ENCODE data around the gene RNF144B. TPM values are rescaled to one million over a fixed set of nuclear protein-coding genes. Genes with fewer than 3 reads are reported as not detected.

The RNF144B gene
- total and polyA plus RNA-seq, 2 donors (not counting 1 experiment from before 2014, with no cell fraction given) = 0.61 to 0.83 TPM

GRCh38 chr6:18347866-18348265 lies 39.3 kb upstream of the RNF144B start:
- H2AFZ ChIP-seq (ENCODE audit: low read length) = no peak overlapping the region
- H3K79me2 ChIP-seq (ENCODE audit: control insufficient read depth, insufficient read depth, low read length) = no peaks in the 10 kb centered on the region
- H3K4me3 ChIP-seq (replicated peaks in 1 of 4; ENCODE audit: control extremely low read depth in 1 of 4, insufficient read depth in 1 of 4, low read depth in 3 of 4, low read length in 4 of 4) = no peak overlapping the region
- no peaks in the 10 kb centered on the region for H4K20me1 ChIP-seq (ENCODE audit: control insufficient read depth, extremely low read depth, insufficient read depth, low read length)
- H3K9ac ChIP-seq (ENCODE audit: insufficient read depth, low read length) = no peak overlapping the region
- no peaks in the 10 kb centered on the region for H3K9me3 ChIP-seq (ENCODE audit: control insufficient read depth, insufficient read depth, low read depth, low read length)
- no peak overlapping the region for H3K27ac ChIP-seq (ENCODE audit: insufficient read depth, low read length)
- H3K4me1 ChIP-seq (ENCODE audit: control insufficient read depth, extremely low read depth, insufficient read depth, low read length) = no peaks in the 10 kb centered on the region
- no peak for DNase-seq (ENCODE audit: low read depth in 2 of 2)
- TF ChIP-seq CTCF (conservative IDR thresholded peaks at IDR 0.05 in 1 of 2, IDR thresholded peaks at IDR 0.05 in 1 of 2; ENCODE audit: low read depth in 1 of 2, low read length in 2 of 2) (no peak), EZH2 (IDR thresholded peaks at IDR 0.05; ENCODE audit: low read length, missing control alignments) (no peak)
- no peaks in the 10 kb centered on the region for H3K27me3 ChIP-seq (ENCODE audit: control insufficient read depth, insufficient read depth, low read length)
- no peaks in the 10 kb centered on the region for H3K36me3 ChIP-seq (ENCODE audit: control insufficient read depth, insufficient read depth, low read length)
- no peak overlapping the region for H3K4me2 ChIP-seq (ENCODE audit: extremely low read depth, insufficient read depth, low read length)

- H3K9me3 ChIP-seq (ENCODE audit: control insufficient read depth, insufficient read depth, low read depth, low read length) = no peaks in the 10 kb centered on the region
- peak in 1 of 2 donors; percentile 6 for DNase-seq (ENCODE audit: low read depth in 2 of 2)
- no peaks in the 10 kb centered on the region for H3K79me2 ChIP-seq (ENCODE audit: control insufficient read depth, insufficient read depth, low read length)
Observed at GRCh38 chr6:18349386-18349785, 37.8 kb upstream of the RNF144B start.

GRCh38 chr6:18350271-18350670 lies 36.9 kb upstream of the RNF144B start:
- no peaks in the 10 kb centered on the region for H3K9me3 ChIP-seq (ENCODE audit: control insufficient read depth, insufficient read depth, low read depth, low read length)
- no peak overlapping the region for H2AFZ ChIP-seq (ENCODE audit: low read length)
- TF ChIP-seq CTCF (conservative IDR thresholded peaks at IDR 0.05 in 1 of 2, IDR thresholded peaks at IDR 0.05 in 1 of 2; ENCODE audit: low read depth in 1 of 2, low read length in 2 of 2) = no peak
- no peak for TF ChIP-seq EZH2 (IDR thresholded peaks at IDR 0.05; ENCODE audit: low read length, missing control alignments)
- no peaks in the 10 kb centered on the region for H3K27me3 ChIP-seq (ENCODE audit: control insufficient read depth, insufficient read depth, low read length)
- H3K79me2 ChIP-seq (ENCODE audit: control insufficient read depth, insufficient read depth, low read length) = no peaks in the 10 kb centered on the region
- no peaks in the 10 kb centered on the region for H4K20me1 ChIP-seq (ENCODE audit: control insufficient read depth, extremely low read depth, insufficient read depth, low read length)
- no peak overlapping the region for H3K4me3 ChIP-seq (replicated peaks in 1 of 4; ENCODE audit: control extremely low read depth in 1 of 4, insufficient read depth in 1 of 4, low read depth in 3 of 4, low read length in 4 of 4)
- H3K4me2 ChIP-seq (ENCODE audit: extremely low read depth, insufficient read depth, low read length) = no peak overlapping the region
- peak in 1 of 2 donors; percentile 25 for DNase-seq (ENCODE audit: low read depth in 2 of 2)
- H3K9ac ChIP-seq (ENCODE audit: insufficient read depth, low read length) = no peak overlapping the region
- H3K27ac ChIP-seq (ENCODE audit: insufficient read depth, low read length) = no peak overlapping the region
- H3K4me1 ChIP-seq (ENCODE audit: control insufficient read depth, extremely low read depth, insufficient read depth, low read length) = no peaks in the 10 kb centered on the region
- H3K36me3 ChIP-seq (ENCODE audit: control insufficient read depth, insufficient read depth, low read length) = no peaks in the 10 kb centered on the region

More at GRCh38 chr6:18349386-18349785, 37.8 kb upstream of the RNF144B start:
- no peak for TF ChIP-seq EZH2 (IDR thresholded peaks at IDR 0.05; ENCODE audit: low read length, missing control alignments)
- no peak for TF ChIP-seq CTCF (conservative IDR thresholded peaks at IDR 0.05 in 1 of 2, IDR thresholded peaks at IDR 0.05 in 1 of 2; ENCODE audit: low read depth in 1 of 2, low read length in 2 of 2)
- no peak overlapping the region for H3K9ac ChIP-seq (ENCODE audit: insufficient read depth, low read length)
- no peaks in the 10 kb centered on the region for H3K4me1 ChIP-seq (ENCODE audit: control insufficient read depth, extremely low read depth, insufficient read depth, low read length)
- H3K4me2 ChIP-seq (ENCODE audit: extremely low read depth, insufficient read depth, low read length) = no peak overlapping the region
- no peaks in the 10 kb centered on the region for H3K27me3 ChIP-seq (ENCODE audit: control insufficient read depth, insufficient read depth, low read length)
- H3K27ac ChIP-seq (ENCODE audit: insufficient read depth, low read length) = no peak overlapping the region
- H4K20me1 ChIP-seq (ENCODE audit: control insufficient read depth, extremely low read depth, insufficient read depth, low read length) = no peaks in the 10 kb centered on the region
- H3K4me3 ChIP-seq (replicated peaks in 1 of 4; ENCODE audit: control extremely low read depth in 1 of 4, insufficient read depth in 1 of 4, low read depth in 3 of 4, low read length in 4 of 4) = no peak overlapping the region
- no peaks in the 10 kb centered on the region for H3K36me3 ChIP-seq (ENCODE audit: control insufficient read depth, insufficient read depth, low read length)
- no peak overlapping the region for H2AFZ ChIP-seq (ENCODE audit: low read length)

Data from fibroblast of lung (primary cell).